Stimulated activated CD8-positive, alpha-beta memory T cell treated with anti-CD3 and anti-CD28 coated beads, Interleukin-4, amount 100 ng/mL, for 1 hour (primary cell): ENCODE data around the gene MTHFR.
"Not testable (repeated sequence)": the region's sequence is repeated elsewhere in the genome, so short reads cannot be mapped to it uniquely, and the experiment has no call there.

Experiments used
- DNase-seq, 2 donors: peaks; one replicate each; pipeline ENCODE4 v3.0.0-alpha.2; 2020; ENCODE audit warnings: low read depth in 2 of 2, low spot score in 1 of 2

The MTHFR gene

GRCh38 chr1:11833900-11834299, 28.1 kb upstream of the MTHFR start:
- DNase-seq = no peak

- DNase-seq = no peak
Measured at GRCh38 chr1:11833497-11833896, 27.7 kb upstream of the MTHFR start.

- no peak for DNase-seq
Measured at GRCh38 chr1:11831945-11832725, 26.4 kb upstream of the MTHFR start.

GRCh38 chr1:11828511-11828910, 22.7 kb upstream of the MTHFR start:
- no peak for DNase-seq

GRCh38 chr1:11826946-11827345, 21.2 kb upstream of the MTHFR start:
- no peak for DNase-seq

GRCh38 chr1:11825131-11825530, 19.4 kb upstream of the MTHFR start:
- no peak for DNase-seq

GRCh38 chr1:11823366-11824137, 17.8 kb upstream of the MTHFR start:
- no peak for DNase-seq

- no peak for DNase-seq
Measured at GRCh38 chr1:11822091-11822490, 16.3 kb upstream of the MTHFR start.

- DNase-seq = no peak
Measured at GRCh38 chr1:11817192-11817591, 11.4 kb upstream of the MTHFR start.

GRCh38 chr1:11813021-11813420, 7.3 kb upstream of the MTHFR start:
- DNase-seq = no peak

GRCh38 chr1:11807133-11807532, 1.4 kb upstream of the MTHFR start:
- DNase-seq = no peak

- no peak for DNase-seq
Measured at GRCh38 chr1:11806307-11806936, 658 bp upstream of the MTHFR start.

- no peak for DNase-seq
Measured at GRCh38 chr1:11804666-11805421, 920 bp downstream of the MTHFR start.

- not testable (repeated sequence) for DNase-seq
Measured at GRCh38 chr1:11803924-11804665, 1.7 kb downstream of the MTHFR start.

- peak; percentile 38 to 47 for DNase-seq
Measured at GRCh38 chr1:11802973-11803885, 2.5 kb downstream of the MTHFR start.

GRCh38 chr1:11802616-11802972, 3.2 kb downstream of the MTHFR start:
- DNase-seq = no peak

- no peak for DNase-seq
Measured at GRCh38 chr1:11800756-11801433, 4.9 kb downstream of the MTHFR start.

- no peak for DNase-seq
Measured at GRCh38 chr1:11800391-11800755, 5.4 kb downstream of the MTHFR start.

GRCh38 chr1:11799896-11800295, 5.9 kb downstream of the MTHFR start:
- DNase-seq = no peak
